ENCODE results near the gene ICA1. TPM values are rescaled to one million over a fixed set of nuclear protein-coding genes. Genes with fewer than 3 reads are reported as not detected.
A peak's percentile ranks its signal among the peaks of the same experiment; 100 is the strongest.

ICA1 gene
- total RNA-seq, 1 donor from 2014 or later: 54.9 TPM

DNA sequence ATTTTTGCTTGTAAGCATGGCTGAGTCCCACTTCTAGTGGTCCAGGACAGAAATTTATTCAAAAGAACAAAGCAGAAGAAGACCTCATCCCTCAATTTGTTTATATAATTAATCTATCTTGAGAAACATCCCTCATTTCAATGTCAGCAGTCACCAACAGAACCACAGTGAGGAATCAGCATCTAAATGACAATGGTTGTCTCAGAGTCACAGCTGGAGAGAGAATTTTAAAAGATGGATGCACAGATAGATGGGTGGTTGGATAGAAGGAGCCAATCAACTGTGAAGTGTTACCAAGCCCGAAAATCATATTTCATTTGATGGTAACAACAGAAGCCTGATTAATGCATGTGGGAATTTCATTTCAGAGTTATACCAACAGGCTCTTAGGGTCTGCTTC is 55.0 kb downstream of the ICA1 start:
- no peak for DNase-seq
- no peak overlapping the region for H3K27ac ChIP-seq (replicated peaks)
- intact Hi-C loops (cut with micrococcal nuclease): no loop called here
- TF ChIP-seq, protein P1, sequence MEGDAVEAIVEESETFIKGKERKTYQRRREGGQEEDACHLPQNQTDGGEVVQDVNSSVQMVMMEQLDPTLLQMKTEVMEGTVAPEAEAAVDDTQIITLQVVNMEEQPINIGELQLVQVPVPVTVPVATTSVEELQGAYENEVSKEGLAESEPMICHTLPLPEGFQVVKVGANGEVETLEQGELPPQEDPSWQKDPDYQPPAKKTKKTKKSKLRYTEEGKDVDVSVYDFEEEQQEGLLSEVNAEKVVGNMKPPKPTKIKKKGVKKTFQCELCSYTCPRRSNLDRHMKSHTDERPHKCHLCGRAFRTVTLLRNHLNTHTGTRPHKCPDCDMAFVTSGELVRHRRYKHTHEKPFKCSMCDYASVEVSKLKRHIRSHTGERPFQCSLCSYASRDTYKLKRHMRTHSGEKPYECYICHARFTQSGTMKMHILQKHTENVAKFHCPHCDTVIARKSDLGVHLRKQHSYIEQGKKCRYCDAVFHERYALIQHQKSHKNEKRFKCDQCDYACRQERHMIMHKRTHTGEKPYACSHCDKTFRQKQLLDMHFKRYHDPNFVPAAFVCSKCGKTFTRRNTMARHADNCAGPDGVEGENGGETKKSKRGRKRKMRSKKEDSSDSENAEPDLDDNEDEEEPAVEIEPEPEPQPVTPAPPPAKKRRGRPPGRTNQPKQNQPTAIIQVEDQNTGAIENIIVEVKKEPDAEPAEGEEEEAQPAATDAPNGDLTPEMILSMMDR (IDR thresholded peaks at IDR 0.05; ENCODE audit: borderline replicate concordance): no peak
- no peaks in the 10 kb centered on the region for H3K9me3 ChIP-seq (replicated peaks)
- no peak overlapping the region for H3K4me3 ChIP-seq
- H3K27me3 ChIP-seq (ENCODE audit: low read depth): no peaks in the 10 kb centered on the region
- H3K36me3 ChIP-seq: no peaks in the 10 kb centered on the region
- peaks cover 39% of the 10 kb centered on the region for H3K4me1 ChIP-seq

DNA sequence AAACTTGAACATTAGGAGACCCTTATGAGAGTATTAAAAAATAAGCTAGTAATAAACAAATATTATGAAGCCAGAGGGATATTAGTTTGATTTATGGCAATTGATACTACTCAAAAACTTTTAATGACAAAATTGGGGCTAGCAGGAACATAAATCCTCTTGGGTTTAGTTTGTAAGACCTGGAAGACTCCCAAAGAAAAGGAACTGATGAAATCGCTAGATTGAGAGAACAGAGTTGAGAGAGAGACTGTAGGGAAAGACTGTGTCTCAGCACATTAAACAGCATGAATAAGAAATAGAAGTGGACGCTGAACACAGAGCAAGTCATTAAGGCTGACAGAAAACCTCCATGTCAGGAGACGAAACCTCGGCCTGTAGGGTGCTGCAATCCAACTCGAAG is 56.4 kb downstream of the ICA1 start:
- intact Hi-C loops (cut with micrococcal nuclease): no loop called here
- TF ChIP-seq, protein P1 (IDR thresholded peaks at IDR 0.05; ENCODE audit: borderline replicate concordance): no peak

DNA sequence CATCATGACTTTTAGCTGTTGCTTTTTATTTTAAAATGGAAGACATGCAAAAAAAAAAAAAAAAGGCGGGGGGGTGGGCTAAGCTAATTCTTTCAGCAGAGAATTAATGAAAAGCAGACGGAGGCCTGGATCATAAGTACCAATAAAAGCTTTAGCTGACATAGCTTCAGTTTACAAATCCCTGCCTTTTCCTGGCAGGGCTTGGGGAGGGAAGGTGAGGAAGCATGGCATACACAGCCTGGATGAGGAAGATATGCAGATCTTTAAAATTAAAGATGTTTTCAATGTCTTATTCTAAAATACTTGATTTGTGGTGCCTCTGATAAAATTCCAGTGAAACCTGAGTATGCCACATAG is 57.0 kb downstream of the ICA1 start:
- no peaks in the 10 kb centered on the region for H3K9me3 ChIP-seq (replicated peaks)
- intact Hi-C loops (cut with micrococcal nuclease): no loop called here
- H3K27me3 ChIP-seq (ENCODE audit: low read depth): no peaks in the 10 kb centered on the region
- peaks cover 29% of the 10 kb centered on the region for H3K4me1 ChIP-seq
- H3K36me3 ChIP-seq: no peaks in the 10 kb centered on the region
- no peak overlapping the region for H3K4me3 ChIP-seq
- TF ChIP-seq, protein P1 (IDR thresholded peaks at IDR 0.05; ENCODE audit: borderline replicate concordance): no peak
- H3K27ac ChIP-seq (replicated peaks): no peak overlapping the region
- DNase-seq: no peak

More for the DNA sequence above, 56.4 kb downstream of the ICA1 start:
- no peaks in the 10 kb centered on the region for H3K36me3 ChIP-seq
- H3K4me3 ChIP-seq: no peak overlapping the region
- H3K4me1 ChIP-seq: peaks cover 30% of the 10 kb centered on the region
- no peak overlapping the region for H3K27ac ChIP-seq (replicated peaks)
- H3K9me3 ChIP-seq (replicated peaks): no peaks in the 10 kb centered on the region
- H3K27me3 ChIP-seq (ENCODE audit: low read depth): no peaks in the 10 kb centered on the region
- DNase-seq: no peak

DNA sequence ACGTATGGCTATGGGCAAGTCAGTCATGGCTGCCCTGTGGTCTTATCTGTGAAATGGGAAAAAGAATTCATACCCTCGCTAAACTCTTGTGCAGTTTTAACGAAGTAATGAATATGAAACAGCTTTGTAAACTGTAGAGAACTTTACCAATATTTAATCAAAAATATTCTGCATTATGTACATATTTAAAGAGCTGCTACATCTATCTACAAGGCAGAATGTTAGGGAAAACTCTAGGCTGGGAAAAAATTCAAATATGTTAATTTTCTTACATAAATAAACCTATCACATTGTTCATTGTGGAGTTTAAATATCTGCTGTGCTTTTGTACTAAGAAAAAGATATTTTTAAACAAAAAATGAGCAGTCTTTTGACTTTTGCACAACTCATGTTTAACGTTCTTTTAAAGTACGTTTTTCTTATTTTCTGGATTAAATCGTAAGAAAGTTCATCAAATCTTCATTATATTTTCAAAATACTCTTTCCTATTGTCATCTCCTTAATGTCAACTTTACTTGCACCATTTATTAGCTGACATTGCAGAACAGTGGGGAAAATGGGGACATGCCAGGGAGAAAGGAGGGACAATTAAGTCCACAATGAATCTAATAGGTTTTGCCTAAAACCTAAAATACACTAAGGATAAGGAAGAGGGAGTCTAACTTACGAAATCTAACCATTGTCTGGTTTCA is 57.5 kb downstream of the ICA1 start:
- no peak overlapping the region for H3K4me3 ChIP-seq
- no peaks in the 10 kb centered on the region for H3K27me3 ChIP-seq (ENCODE audit: low read depth)
- TF ChIP-seq, protein P1 (IDR thresholded peaks at IDR 0.05; ENCODE audit: borderline replicate concordance): no peak
- peaks cover 29% of the 10 kb centered on the region for H3K4me1 ChIP-seq
- no peak overlapping the region for H3K27ac ChIP-seq (replicated peaks)
- DNase-seq: no peak
- no peaks in the 10 kb centered on the region for H3K36me3 ChIP-seq
- intact Hi-C loops (cut with micrococcal nuclease): no loop called here
- H3K9me3 ChIP-seq (replicated peaks): no peaks in the 10 kb centered on the region

DNA sequence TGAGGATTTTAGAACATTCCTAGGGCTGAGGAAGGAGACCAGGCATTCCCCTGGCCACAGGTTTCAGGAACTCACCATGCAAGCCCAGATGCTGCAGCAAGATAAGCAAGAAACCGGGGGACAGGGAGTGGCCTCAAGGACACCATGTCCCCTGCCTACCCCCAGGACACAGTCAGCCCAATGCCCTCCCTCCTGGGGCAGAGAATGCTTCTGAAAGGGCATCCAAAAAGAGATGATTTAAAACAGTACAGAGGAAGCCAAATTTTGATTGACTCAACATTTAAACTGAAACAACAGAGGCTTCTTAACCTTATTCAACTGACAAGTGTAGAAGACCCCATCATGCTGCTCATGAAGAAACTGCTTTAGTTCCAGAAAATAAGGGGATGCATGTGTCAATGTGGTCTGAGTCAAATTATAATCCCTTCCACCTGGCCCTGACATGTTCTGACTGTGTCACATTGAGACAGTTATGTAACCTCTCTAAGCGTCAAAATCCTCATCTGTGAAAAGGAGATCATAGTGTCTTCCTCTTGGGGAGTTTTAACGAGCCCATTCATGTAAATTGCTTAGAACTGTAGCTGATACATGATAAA is 60.0 kb downstream of the ICA1 start:
- H3K27ac ChIP-seq (replicated peaks): peak overlapping the region; percentile 6
- H3K9me3 ChIP-seq (replicated peaks): no peaks in the 10 kb centered on the region
- intact Hi-C loops (cut with micrococcal nuclease): no loop called here

More for the DNA sequence above, 60.0 kb downstream of the ICA1 start:
- Histone ChIP-seq H3K36me3 (peaks cover 5% of the 10 kb centered on the region), H3K4me1 (peaks cover 29% of the 10 kb centered on the region), H3K4me3 (no peak overlapping the region), H3K27me3 (ENCODE audit: low read depth) (no peaks in the 10 kb centered on the region)
- TF ChIP-seq, protein P1 (IDR thresholded peaks at IDR 0.05; ENCODE audit: borderline replicate concordance): no peak
- no peak for DNase-seq
